WERI-Rb-1 (cell line): ENCODE data around the gene UBR4.

ENCODE experiments used
- DNase-seq: peaks from one replicate; pipeline ENCODE4 v3.0.0-alpha.2; 2020
- H3K27ac ChIP-seq: fragments of 250-450 bp; sonication (Bioruptor Pico); 2 replicates; pipeline ENCODE4 v1.5.1; 2020; ENCODE audit warnings: mild to moderate bottlenecking, moderate library complexity
- H3K27me3 ChIP-seq: fragments of 250-450 bp; sonication (Bioruptor Pico); 2 replicates; pipeline ENCODE4 v1.5.1; 2021; ENCODE audit warnings: mild to moderate bottlenecking, low read depth, moderate library complexity; ENCODE audit not compliant: insufficient read depth, severe bottlenecking
- H3K36me3 ChIP-seq: fragments of 250-450 bp; sonication (Bioruptor Pico); 2 replicates; pipeline ENCODE4 v1.5.1; 2020; ENCODE audit warnings: mild to moderate bottlenecking, moderate library complexity
- H3K4me3 ChIP-seq: 2 replicates; pipeline ENCODE4 v1.5.1; 2011; ENCODE audit warnings: low read depth, mild to moderate bottlenecking, control low read depth, low read length
- H3K9me3 ChIP-seq: fragments of 250-450 bp; sonication (Bioruptor Pico); 2 replicates; pipeline ENCODE4 v1.5.1; 2021; ENCODE audit warnings: mild to moderate bottlenecking, moderate library complexity; ENCODE audit not compliant: severe bottlenecking
- CTCF ChIP-seq: IDR thresholded peaks from 2 replicates; pipeline ENCODE4 v1.5.1; 2011; ENCODE audit warnings: low read depth, mild to moderate bottlenecking, control low read depth, inconsistent platforms, low read length

The UBR4 gene

GRCh38 chr1:19205403-19205802, 4.7 kb downstream of the UBR4 start:
- H3K36me3 ChIP-seq: peaks cover 23% of the 10 kb centered on the region

GRCh38 chr1:19204446-19205266, 5.4 kb downstream of the UBR4 start:
- no peak for TF ChIP-seq CTCF
- Histone ChIP-seq H3K27me3 (no peaks in the 10 kb centered on the region), H3K4me3 (no peak overlapping the region), H3K36me3 (peaks cover 27% of the 10 kb centered on the region), H3K27ac (no peak overlapping the region), H3K9me3 (no peaks in the 10 kb centered on the region)
- DNase-seq: no peak

More at GRCh38 chr1:19205403-19205802, 4.7 kb downstream of the UBR4 start:
- TF ChIP-seq CTCF: no peak
- Histone ChIP-seq H3K27me3 (no peaks in the 10 kb centered on the region), H3K9me3 (no peaks in the 10 kb centered on the region), H3K27ac (no peak overlapping the region), H3K4me3 (no peak overlapping the region)
- DNase-seq: no peak

GRCh38 chr1:19203440-19203839, 6.6 kb downstream of the UBR4 start:
- H3K27me3 ChIP-seq: no peaks in the 10 kb centered on the region
- TF ChIP-seq CTCF: no peak
- H3K36me3 ChIP-seq: peaks cover 39% of the 10 kb centered on the region
- no peak overlapping the region for H3K27ac ChIP-seq
- no peaks in the 10 kb centered on the region for H3K9me3 ChIP-seq
- DNase-seq: no peak
- no peak overlapping the region for H3K4me3 ChIP-seq

GRCh38 chr1:19202396-19202795, 7.7 kb downstream of the UBR4 start:
- Histone ChIP-seq H3K9me3 (no peaks in the 10 kb centered on the region), H3K27me3 (no peaks in the 10 kb centered on the region), H3K27ac (no peak overlapping the region), H3K36me3 (peaks cover 50% of the 10 kb centered on the region), H3K4me3 (no peak overlapping the region)
- no peak for DNase-seq
- no peak for TF ChIP-seq CTCF

- no peak for TF ChIP-seq CTCF
- Histone ChIP-seq H3K27ac (no peak overlapping the region), H3K9me3 (no peaks in the 10 kb centered on the region), H3K4me3 (no peak overlapping the region), H3K27me3 (no peaks in the 10 kb centered on the region), H3K36me3 (peaks cover 72% of the 10 kb centered on the region)
- DNase-seq: no peak
These were observed 10.0 kb downstream of the UBR4 start for GRCh38 chr1:19199969-19200604.
